GM21576 (cell line): ENCODE data around the gene MACROD1.

Experiments
- ATAC-seq: cut with Tn5 transposase; IDR thresholded peaks from one replicate; pipeline ENCODE4 v1.9.1; 2021; ENCODE audit warnings: mild to moderate bottlenecking, moderate library complexity; ENCODE audit not compliant: unreplicated experiment

MACROD1 gene

DNA sequence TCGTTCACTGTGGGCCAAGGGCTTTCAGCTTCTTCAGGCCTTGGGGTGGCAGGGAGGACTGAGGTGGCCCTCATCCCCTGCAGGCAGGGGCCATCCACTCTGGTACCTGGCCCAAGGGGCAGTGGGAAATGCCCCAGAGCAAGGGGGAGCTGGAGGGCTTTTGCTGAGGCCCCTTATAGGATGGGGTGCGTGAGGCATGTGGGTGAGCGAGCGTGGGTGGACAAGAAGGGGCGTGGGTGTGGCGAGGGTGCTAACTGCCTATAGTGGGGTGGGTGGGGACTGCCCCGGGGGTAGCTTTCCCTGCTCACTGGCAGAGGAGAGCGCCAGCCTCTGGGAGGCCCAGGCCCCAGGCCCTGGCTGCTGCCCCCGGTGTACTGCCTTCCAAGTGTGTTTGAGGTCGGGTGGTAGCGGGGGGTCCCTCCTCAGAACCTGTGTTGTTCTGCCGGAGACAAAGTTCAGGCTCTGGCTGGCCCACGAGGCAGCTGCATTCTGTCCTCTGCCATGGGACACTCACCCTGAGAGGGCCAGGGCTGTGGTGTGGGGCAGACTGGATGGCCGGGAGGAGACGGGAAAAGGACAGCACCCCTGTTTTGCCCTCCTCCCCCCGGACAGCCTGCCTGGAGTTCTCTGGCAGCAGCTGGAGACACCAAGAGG lies 126.8 kb downstream of the MACROD1 start:
- ATAC-seq, result no peak

DNA sequence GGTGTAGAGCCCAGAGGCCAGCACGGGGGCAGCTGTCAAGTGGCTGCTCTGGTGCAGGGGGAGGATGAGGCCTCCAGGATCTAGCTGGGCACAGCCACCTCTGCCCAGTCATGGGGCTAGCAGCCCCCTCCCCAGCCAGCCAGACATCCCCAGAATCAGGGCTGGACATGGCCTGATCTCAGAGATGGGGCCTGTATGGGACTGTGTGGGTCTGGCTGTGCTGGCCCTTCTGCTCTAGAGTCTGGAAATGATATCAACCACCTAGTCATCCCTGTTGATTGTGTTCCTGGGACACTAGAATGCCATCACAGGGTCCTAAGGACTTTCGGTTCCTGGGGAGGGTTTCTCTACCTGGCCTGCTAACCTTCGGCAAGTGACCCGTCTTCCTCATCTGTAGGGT lies 127.4 kb downstream of the MACROD1 start:
- no peak for ATAC-seq

DNA sequence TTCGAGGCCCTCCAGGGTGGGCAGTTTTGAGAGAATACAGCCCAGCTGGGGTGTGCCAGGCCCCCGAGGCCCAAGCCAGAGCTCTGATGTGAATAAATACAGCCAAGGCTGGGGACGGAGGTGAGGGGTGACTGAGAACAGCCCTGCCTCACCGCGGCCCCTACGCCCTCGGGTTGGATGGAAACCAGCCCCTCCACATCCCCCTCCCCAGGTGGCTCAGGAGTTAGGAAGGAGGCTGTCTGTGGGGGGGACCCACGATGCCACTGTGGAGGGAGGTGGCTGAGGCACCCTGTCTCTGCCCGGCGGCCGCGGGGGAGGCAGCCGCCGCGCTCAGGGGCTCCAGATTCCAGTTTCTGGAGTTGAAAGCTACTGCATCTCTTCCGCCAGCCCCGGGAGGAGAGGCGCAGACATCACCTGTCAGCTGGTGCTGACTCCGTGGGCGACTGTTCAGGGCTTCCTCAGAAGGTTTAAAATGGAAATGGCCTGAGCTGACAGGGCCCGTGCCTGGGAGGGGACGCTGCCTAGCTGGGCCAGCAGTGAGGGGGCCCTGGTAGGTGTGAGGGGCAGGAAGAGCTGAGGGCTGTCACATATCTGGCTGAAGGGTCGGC lies 128.8 kb downstream of the MACROD1 start:
- ATAC-seq, result no peak

DNA sequence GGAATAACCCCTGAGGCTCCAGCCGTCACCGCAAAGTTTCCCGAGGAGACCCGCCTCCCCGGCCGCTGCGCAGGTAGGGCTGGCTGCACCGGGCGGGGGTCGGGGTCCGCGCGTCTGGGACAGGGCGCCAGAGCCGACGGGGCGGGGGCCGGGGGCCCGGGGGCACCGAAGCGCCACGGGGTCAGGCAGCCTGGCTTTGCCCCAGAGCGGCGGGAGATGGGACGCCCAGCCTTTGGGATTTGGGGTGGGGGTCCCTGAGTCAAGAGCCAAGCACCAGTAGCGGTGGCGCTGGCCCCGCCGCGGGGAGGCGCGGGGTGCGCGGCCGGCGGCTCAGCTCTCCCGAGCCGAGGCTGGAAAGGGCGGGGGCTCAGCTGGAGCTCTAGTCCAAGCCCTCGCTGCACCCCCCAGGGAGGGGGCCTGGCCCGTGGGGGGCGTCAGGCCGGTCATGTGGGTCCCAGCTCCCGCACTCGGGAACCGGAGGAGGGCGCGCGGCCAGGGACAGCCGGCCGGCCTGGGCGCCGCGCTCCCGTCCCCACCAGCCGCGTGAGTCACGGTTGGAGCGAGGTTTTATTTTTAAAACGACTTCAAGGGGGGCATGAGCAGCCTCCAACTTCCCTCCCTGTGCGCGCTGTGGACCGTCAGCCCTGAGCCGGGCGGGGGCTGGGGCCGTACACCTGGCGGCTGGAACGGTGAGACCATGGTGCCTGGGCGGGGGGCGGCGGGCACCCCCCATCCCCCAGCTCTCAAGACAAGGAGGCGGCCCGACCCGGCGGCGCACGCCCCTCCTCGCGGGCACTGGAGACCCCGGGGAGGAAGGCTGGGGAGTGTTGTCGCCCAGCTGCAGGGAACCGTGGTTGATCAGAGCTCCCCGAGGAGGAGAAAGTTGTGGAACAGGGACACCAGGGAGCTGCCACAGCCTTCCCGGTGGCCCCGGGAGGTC lies 129.6 kb downstream of the MACROD1 start:
- no peak for ATAC-seq

DNA sequence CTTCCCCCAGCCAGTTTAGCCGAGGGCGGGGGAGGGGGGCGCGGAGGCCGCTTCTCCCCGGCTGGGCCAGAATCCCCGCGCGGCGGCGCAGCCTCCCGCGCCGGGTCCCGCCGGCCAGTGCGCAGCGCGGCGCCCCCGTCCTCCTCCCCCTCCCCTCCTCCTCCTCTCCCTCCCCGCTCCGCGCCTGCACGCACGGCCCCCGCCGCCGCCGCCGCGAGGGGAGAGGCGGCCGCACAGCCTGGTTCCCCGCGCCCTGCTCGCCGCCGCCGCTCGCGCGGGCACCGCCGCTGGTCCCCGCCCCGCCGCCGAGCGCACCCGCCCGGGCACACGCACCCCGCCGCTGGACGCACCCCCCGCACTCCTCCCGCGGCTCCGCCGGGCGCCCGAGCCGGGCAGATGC lies 130.3 kb downstream of the MACROD1 start, which contains the start of gene FLRT1:
FLRT1 (plus strand) TSS at position 356 of the 400 bp plus-strand sequence. CDS start 80,337 bp downstream, outside the sequence.
- no peak for ATAC-seq

DNA sequence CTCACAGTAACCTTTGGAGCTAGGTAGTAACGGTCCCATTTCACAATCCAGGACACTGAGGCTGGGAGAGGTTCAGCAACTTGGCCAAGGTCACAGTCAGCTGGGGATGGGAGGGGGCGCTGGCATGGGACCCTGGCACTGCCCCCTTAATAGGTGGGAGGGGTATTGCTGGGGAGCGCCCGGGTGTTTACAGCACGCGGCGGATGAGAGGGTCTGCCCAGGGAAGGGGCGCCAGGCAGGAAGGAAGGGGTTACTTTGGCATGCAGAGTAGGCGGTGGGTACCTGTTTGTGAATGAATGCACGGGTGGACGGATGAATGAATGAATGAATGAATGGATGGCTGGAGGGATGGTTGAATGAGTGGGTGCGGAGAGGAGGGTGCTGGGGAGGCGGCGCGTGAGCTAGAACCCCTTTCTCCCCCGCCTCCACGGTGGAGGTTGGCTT lies 130.8 kb downstream of the MACROD1 start:
- no peak for ATAC-seq

DNA sequence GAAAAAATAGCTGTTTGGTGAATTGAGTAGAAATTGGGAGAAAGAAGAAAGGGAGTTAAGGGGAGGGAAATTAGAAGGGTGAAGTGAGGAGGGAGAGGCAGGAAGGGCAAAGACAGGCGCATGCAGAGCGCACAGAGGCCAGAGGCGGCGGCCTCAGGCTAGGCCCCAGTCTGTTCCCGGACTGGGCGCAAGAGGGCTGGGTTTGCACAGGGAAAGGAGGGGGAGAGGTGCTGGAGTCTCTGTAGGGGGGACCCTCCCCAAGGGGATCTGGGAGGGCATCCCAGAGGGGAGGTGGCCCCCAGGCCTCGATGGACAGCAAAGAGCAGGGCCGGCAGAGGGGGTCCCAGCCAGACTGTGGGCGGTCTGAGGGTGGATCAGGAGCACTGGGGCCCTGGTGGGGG lies 131.5 kb downstream of the MACROD1 start:
- no peak for ATAC-seq

DNA sequence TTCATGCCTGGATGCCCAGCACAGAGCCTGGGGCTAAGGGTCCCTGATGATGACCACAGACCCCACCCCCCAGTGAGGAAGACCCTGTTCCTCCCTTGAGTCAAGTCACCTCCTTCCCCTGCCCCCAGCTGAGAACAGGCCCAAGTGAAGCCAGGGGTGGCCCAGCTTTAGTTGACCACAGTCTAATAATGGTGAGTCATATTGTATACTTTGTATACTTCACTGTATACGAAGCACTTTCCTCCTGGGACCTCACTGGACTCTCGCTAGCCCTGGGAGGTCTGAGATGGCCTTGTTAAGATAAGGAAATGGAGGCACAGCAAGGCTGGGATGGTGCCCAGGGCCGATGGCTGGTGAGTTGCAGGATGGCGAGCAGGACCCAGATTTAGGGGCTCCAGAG lies 133.9 kb downstream of the MACROD1 start:
- ATAC-seq, result no peak

DNA sequence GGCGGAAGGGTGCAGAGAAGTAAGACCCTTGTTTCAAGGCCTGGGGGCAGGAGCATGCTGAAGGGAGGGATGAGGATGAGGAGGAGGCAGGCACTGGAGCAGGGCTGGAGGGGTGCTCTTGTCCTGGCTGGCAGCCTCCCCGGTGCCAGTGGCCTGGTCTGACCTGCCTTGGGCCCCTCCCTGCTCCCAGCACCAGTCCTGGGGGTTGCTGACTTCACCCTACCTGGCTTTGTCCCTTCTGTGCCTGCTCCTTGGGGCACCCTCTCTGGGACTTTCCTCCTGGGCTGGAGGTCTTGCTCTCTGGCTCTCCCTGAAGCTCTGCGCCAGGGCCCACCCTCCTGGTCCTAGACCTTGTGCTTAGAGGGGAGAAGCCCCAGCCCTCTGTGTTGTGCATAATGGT lies 134.9 kb downstream of the MACROD1 start:
- no peak for ATAC-seq

DNA sequence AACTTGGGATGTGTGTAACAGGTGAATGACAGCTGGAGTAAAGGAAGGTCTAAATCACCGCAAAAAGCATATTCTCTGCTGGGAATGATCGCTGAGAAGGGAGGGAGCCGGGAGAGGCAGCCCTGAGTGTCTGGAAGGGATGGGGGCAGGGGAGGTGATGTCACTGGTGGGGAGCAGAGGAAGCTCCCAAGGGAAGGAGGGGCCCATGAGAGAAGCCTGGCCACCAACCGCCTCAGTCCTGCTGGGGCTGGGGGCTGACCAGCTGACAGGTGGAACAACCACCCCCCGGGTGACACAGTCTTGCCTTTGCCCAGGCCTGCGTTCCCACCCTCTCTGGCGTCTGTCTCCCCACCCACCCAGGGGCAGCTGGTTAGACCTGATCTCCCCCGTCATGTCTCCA lies 136.1 kb downstream of the MACROD1 start:
- no peak for ATAC-seq

DNA sequence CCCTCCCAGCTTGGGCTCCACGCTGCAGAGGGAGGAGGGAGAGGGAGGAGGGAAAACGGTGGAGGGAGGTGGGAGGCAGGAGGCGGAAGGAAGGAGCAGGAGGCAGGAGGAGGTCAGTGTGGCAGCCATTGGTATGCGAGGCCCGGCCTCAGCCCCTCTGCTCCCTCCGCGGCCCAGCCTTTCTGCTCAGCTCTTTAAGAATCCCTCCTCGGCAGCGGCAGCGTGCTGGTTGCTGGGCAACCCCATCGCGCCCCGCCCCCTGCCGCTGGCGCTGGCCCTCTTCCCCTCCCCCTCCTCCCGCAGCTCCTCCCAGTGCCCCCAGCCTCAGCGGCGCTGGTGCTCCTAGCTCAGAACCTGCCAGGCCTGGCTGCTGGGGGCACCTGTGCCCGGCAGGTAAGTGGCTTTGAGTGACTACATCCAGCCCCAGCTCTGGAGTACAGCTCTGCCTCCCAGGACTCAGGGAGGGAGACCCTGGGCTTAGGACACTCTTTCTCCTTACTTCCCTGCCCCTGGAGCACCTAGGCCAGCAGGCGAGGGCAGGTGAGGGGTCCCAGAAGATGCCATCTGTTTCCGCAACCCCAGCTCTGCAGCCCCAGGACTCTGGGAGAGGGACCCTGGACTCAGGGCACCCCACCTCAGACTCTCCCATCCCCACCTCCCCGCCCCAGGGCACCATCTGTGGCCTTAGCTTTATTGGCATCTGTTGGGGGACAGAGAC lies 137.4 kb downstream of the MACROD1 start:
- ATAC-seq, result no peak

DNA sequence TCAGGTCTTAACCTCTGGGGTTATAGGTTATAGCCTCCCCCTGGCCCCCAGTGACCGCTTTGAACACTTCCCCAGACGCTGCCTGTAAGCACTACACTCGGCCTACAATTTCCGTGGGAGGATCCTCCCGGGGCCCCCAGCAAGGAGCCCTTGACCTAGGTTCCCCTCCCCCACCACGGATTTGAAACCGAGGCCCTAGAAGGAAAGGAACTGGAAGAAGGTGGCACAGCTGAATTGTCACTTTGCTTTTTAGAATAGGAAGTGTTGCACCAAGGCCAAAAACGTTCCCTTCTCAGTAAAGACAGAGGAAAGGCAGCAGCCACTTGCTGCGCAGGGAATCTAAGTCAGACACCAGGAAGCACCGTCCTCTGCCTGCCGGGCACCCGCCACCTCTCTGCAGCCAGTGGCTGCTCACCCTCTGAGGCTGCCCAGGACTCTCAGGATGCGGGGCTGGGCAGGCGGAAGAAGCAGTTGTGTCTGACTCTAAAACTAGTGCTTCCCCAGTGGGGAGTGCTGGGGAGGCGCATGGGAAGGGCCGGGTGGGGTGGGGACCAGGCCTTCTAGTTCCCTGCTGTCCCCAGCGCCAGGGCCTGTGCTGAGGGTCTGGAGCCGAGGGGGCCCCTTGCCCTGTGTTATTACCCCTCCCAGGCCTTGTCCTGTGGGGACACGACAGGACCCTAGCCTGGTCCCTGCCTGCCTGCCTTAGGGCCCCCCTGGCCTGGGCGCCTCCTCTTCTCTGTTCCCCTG lies 138.1 kb downstream of the MACROD1 start:
- ATAC-seq, result no peak

DNA sequence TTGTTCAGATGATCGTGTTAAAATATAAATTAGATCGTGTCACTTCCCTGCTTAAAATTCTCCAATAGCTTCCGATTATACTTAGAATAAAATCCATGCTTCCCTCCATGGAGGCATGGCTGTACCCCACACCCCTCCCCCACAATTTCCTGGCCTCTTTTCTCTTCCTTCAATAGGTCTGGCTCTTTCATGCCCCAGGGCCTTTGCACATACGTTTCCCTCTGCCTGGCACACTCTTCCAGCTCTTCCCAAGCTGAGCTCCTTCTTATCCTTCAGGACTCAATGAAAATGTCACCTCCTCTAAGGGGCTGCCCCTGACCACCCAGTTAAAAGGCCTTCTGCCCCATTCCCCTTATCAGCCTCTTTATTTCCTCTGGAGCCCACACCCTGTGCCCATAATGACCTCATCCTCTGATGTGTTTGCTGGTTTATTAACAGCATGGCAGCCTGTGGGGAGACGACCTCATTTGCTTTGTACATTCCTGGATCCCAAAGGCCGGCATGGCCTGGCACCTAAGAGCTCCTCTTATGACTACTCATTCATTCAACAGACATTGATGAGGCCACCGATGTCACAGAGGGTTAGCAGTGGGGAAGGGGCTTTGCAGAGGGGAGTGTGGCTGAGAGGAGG lies 139.2 kb downstream of the MACROD1 start:
- ATAC-seq, result no peak

DNA sequence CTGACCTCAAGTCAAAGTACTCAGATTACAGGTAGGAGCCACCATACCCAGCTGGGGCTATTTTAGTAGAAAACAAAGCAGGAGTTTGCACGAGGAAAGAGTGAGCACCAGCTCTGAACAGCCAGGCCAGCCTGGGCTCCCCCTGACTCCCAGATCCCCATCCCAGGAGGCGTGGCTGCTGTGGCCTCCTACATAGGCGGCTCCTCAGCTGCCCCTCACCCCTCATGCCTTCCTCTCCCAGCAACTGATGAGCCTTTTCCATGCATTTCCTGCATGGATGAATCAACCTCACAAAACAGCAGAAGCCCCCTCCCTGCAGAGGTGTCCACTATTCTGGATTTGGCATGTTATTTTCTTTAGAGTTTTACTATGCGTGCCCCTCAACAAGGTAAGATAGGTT lies 140.7 kb downstream of the MACROD1 start:
- no peak for ATAC-seq

DNA sequence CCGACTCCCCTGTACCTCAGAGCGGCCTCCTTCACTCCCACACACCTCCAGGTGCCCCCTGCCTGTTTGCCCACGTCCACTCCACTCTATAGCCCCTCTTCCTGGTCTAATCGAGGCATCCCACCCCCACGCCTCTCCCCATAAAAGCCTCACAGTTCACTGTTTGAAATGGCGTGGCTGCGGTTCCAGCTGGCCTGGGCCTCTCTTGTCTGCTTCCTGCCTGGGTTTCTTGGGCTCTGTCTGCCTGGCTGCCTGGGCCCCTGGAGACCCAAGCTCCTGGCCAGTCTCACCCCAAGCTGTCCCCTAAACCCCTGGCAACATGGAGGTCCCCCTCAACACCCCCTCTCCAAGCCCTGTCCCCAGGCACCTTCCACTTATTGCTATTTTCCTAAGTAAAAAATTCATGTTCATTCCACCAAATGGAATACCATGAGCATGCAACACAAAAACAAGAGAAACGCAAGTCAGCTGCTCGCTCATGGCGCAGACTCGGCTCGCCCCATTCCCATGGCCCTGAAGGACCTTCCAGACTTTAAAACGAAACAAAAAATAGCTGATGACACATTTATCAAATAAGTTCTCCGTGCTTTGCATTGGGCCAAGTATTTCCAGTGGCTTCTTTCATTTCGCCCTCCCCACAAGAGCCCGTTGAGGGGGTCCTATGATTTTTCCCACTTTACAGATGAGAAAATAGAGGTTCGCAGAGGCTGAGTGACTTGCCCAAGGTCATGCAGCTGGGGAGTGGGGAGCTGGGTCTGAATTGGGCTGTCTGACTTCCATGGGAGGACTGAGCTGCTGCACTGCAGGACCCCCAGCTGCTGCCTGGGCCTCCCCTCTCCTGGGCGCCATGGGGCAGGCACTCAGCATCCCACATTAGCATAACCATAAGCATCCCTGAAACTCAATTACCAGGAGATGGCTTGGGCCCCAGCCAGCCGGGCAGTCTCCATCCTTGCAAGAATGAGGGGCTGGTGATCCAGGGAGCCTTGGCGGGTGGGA lies 141.9 kb downstream of the MACROD1 start:
- no peak for ATAC-seq

DNA sequence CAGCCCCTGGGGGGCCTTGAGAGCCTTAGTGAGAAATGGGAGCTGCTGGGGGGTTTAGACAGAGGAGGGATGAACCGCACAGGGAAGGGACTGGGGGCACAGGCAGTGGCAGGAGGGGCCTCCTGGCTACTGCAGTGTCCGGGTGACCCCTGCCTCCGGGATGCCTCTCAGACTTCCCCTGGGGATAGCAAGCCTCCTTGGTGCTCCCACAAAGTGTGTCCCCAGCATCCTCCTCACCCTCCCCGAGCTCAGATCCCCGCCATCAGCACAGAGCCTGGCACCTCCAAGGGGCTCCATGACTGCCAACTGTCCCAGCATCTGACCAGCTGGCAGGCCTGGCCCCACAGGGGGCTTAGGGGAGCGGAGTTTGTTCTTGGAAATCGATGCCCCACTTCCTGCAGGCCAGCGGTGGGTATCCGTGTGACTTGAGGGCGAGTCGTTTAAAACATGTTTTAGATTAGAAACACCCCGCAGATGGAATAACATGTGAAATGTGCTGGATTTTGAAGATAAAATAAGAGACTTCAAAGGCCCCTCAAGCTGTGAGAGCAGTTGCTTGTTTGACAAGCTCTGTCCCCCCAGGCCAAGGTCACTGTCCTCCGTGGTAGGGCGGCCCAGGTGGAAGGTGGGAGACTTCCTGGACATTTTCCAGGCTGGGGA lies 143.7 kb downstream of the MACROD1 start:
- no peak for ATAC-seq

DNA sequence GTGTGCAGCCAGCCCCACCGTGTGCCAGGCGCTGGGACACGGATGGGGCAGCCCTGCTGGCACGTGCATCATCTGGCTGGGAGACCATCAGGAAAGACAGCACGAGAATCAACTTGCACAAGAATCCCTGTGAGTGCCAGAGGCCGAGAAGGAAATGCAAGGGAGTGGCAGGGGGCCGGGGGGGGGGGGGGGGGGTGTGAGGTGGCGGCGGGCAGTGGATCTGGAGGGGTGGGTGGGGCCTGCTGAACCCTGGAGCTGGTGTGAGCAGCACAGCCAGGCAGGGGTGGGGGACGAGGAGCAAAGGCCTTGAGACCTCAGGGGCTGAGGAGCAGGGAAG lies 144.2 kb downstream of the MACROD1 start:
- ATAC-seq, result no peak
